ENCODE measurements around the gene EDC3. TPM values are rescaled to one million over a fixed set of nuclear protein-coding genes. Genes with fewer than 3 reads are reported as not detected.

EDC3 gene
- total and polyA plus RNA-seq, 7 donors: 11.6 to 22.0 (median 16.8) TPM

- Histone ChIP-seq H3K36me3 (peaks cover 64 to 100% (median 79%) of the 10 kb centered on the region in 4 donors), H3K4me3 (no peak overlapping the region), H3K9me3 (no peaks in the 10 kb centered on the region), H3K4me1 (no peaks in the 10 kb centered on the region), H3K27ac (no peak overlapping the region), H3K27me3 (no peaks in the 10 kb centered on the region)
- TF ChIP-seq POLR2AphosphoS5 (IDR thresholded peaks at IDR 0.05) (no peak), POLR2A (IDR thresholded peaks at IDR 0.05) (no peak), EP300 (IDR thresholded peaks at IDR 0.05) (no peak)
- TF ChIP-seq, protein P1, sequence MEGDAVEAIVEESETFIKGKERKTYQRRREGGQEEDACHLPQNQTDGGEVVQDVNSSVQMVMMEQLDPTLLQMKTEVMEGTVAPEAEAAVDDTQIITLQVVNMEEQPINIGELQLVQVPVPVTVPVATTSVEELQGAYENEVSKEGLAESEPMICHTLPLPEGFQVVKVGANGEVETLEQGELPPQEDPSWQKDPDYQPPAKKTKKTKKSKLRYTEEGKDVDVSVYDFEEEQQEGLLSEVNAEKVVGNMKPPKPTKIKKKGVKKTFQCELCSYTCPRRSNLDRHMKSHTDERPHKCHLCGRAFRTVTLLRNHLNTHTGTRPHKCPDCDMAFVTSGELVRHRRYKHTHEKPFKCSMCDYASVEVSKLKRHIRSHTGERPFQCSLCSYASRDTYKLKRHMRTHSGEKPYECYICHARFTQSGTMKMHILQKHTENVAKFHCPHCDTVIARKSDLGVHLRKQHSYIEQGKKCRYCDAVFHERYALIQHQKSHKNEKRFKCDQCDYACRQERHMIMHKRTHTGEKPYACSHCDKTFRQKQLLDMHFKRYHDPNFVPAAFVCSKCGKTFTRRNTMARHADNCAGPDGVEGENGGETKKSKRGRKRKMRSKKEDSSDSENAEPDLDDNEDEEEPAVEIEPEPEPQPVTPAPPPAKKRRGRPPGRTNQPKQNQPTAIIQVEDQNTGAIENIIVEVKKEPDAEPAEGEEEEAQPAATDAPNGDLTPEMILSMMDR (IDR thresholded peaks at IDR 0.05): no peak
- intact Hi-C loops (cut with DNase I): no loop called here
- no peak for DNase-seq
- 72 to 74% methylated on average over 5 of the region's 5 CpGs for WGBS, 2 donors
Measured at GRCh38 chr15:74628949-74629348, 66.9 kb downstream of the EDC3 start.

DNA sequence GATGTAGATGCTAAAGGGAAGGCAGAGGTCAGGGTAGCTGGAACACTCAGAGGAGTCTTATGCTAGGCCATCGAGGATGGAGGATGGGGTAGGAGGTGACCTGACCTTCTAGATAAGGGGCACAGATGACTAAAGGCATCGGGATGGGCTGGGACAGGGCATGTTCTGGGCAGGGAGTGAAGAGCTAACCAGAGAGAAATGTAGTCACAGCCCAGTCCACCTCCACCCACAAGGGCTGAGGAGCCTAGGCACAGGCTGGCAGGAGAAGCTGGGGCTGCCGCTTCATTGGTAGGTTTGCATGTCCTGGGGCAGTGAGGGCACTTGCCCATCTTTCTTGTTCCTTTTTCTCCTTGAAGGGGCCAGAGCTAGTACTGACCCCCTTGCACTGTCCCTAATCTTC, 67.6 kb downstream of the EDC3 start:
- H3K36me3 ChIP-seq: peaks cover 68 to 100% (median 85%) of the 10 kb centered on the region in 4 donors
- TF ChIP-seq POLR2A (IDR thresholded peaks at IDR 0.05) (no peak), EP300 (IDR thresholded peaks at IDR 0.05) (no peak), POLR2AphosphoS5 (IDR thresholded peaks at IDR 0.05) (no peak)
- TF ChIP-seq, protein P1 (IDR thresholded peaks at IDR 0.05): no peak
- WGBS, 2 donors: 62 to 91% methylated on average over 3 of the region's 3 CpGs
- H3K27ac ChIP-seq: no peak overlapping the region
- no peaks in the 10 kb centered on the region for H3K9me3 ChIP-seq
- no peaks in the 10 kb centered on the region for H3K27me3 ChIP-seq
- no peak overlapping the region for H3K4me3 ChIP-seq
- no peak for DNase-seq
- H3K4me1 ChIP-seq: no peaks in the 10 kb centered on the region
- intact Hi-C loops (cut with DNase I): no loop called here

DNA sequence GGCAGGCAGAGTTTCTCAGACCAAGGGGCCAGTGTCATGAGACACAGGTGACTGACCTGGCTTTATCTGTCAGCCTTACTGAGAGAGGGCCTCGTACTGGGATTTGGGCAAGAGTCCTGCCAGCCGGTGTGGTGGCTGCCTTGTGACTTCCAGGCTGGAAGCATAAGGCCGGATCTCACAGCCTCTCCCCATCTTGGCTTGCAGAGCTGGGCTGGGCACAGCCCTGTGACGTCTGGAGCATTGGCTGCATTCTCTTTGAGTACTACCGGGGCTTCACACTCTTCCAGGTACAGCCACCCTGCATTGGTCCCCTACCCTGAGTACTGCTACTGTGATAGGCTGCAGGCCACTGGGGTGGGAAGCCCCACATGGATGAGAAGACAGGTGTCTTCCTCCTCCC, 68.1 kb downstream of the EDC3 start:
- Histone ChIP-seq H3K9me3 (no peaks in the 10 kb centered on the region), H3K36me3 (peaks cover 72 to 100% (median 85%) of the 10 kb centered on the region in 4 donors), H3K4me3 (no peak overlapping the region), H3K27me3 (no peaks in the 10 kb centered on the region), H3K4me1 (no peaks in the 10 kb centered on the region), H3K27ac (no peak overlapping the region)
- WGBS, 2 donors: 80 to 86% methylated on average over 5 of the region's 5 CpGs
- TF ChIP-seq POLR2A (IDR thresholded peaks at IDR 0.05) (no peak), POLR2AphosphoS5 (IDR thresholded peaks at IDR 0.05) (no peak), EP300 (IDR thresholded peaks at IDR 0.05) (no peak)
- TF ChIP-seq, protein P1 (IDR thresholded peaks at IDR 0.05): no peak
- no peak for DNase-seq
- intact Hi-C loops (cut with DNase I): no loop called here

DNA sequence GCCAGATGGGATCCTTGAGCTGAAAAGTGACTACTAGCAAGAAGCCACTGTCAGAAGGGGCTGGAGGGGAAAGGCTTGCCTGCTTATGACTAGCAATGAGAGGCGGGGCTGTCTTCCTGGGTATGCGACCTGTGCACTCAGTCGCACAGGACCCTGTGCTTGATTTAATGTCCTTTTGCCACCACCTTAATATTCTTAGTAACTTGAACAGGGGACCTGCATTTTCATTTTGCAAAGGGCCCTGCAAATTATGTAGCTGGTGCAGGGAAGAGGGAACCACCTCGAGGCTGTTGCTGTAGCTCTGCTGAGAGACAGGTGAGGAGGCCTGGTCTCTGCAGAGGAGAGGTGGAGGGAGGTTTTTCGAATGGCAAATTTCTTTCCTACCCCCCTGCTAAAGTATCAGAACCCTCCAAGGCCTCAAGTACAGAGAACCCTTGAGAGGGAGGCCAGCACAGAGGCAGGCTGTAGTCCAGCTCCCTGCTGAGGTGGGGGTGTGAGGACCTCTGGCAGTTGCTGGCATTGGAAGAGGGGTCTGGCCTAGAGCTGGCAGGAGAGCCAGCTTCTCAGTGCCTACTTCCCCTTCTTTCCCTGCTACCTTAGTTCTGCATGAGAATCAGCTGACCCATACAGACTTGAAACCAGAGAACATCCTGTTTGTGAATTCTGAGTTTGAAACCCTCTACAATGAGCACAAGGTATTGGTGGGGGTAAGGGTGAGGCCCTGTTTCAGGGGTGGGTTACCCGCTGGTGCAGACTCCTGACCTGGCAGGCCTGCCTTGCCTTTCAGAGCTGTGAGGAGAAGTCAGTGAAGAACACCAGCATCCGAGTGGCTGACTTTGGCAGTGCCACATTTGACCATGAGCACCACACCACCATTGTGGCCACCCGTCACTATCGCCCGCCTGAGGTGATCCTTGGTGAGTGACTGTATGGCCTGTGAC, 68.8 kb downstream of the EDC3 start:
- peaks cover 80 to 100% (median 87%) of the 10 kb centered on the region in 4 donors for H3K36me3 ChIP-seq
- no peaks in the 10 kb centered on the region for H3K9me3 ChIP-seq
- TF ChIP-seq, protein P1 (IDR thresholded peaks at IDR 0.05): no peak
- no peak for TF ChIP-seq POLR2A (IDR thresholded peaks at IDR 0.05)
- no peak for TF ChIP-seq POLR2AphosphoS5 (IDR thresholded peaks at IDR 0.05)
- no peak for TF ChIP-seq EP300 (IDR thresholded peaks at IDR 0.05)
- intact Hi-C loops (cut with DNase I): no loop called here
- DNase-seq: no peak
- no peaks in the 10 kb centered on the region for H3K27me3 ChIP-seq
- no peak overlapping the region for H3K4me3 ChIP-seq
- 77 to 86% methylated on average over 10 of the region's 10 CpGs for WGBS, 2 donors
- no peaks in the 10 kb centered on the region for H3K4me1 ChIP-seq
- H3K27ac ChIP-seq: no peak overlapping the region

Measured in sigmoid colon (tissue), 7 donors.